CD4-positive, alpha-beta T cell treated with Interleukin-10 for 1 hour (primary cell): ENCODE data around the gene THG1L.
A peak's percentile ranks its signal among the peaks of the same experiment; 100 is the strongest.

Source experiments
- DNase-seq: peaks from one replicate; pipeline ENCODE4 v3.0.0-alpha.2; 2020

THG1L gene

GRCh38 chr5:157729858-157730257 lies 1.4 kb upstream of the THG1L start:
- no peak for DNase-seq

DNA sequence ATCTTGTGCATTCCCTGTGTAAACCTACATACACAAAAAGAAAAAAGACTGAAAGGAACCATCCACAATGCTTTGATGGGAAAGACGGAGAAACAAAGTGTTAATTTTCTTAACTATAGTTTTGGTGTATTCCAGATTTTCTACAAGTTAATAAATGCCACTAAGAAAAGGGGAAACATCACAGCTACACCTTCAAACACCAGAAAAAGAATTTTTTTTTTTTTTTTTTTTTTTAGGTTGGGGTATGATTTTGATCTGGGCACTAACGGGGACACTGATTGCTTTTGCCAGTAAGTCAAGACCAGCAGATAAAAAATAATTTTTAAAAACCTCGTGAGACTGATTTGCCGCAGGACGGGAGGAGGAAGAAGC lies 334 bp upstream of the THG1L start:
- DNase-seq: no peak

DNA sequence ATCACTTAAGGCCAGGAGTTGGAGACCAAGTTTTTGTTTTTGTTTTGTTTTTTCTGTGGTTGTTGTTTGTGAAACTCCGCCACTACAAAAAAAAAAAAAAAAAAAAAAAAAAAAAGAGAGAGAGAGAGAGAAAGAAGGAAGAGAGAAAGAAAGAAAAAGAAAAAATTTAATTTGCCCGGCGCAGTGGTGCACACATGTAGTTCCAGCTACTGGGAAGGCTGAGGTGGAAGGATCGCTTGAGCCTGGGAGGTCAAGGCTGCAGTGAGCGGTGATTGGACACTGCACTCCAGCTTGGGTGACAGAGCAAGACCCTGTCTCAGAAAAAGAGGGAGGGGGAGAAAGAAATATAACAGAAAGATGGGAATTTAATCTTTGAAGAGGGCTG lies 902 bp downstream of the THG1L start:
- no peak for DNase-seq

GRCh38 chr5:157732596-157733262 lies 1.5 kb downstream of the THG1L start:
- no peak for DNase-seq

- DNase-seq: no peak
Observed at GRCh38 chr5:157734436-157734835, 3.2 kb downstream of the THG1L start.

GRCh38 chr5:157735991-157736390 lies 4.8 kb downstream of the THG1L start:
- DNase-seq: no peak

- no peak for DNase-seq
Observed at GRCh38 chr5:157739388-157740228, 8.4 kb downstream of the THG1L start.

DNA sequence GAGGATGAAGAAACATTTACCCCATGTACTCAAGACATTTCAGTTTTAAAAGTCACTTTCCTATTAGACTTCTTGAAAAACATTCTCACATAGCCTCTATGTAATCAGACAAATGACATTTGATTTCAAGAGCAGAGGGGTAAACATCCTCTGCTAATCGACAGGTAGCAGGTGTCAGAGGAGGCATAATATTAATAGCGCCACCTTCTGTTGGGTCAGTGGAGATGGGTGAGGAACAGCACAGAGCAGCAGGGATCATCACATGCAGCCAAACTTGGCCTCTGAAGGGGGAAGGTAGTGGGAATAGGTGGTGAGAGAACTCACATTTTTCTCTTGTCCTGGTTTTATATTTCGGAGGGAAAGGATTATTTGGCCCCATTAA lies 9.0 kb downstream of the THG1L start:
- DNase-seq: peak; percentile 56

GRCh38 chr5:157741131-157741530 lies 9.9 kb downstream of the THG1L start:
- DNase-seq: no peak

- peak; percentile 92 for DNase-seq
Observed at GRCh38 chr5:157743163-157744050, 12.2 kb downstream of the THG1L start, which contains the start of gene LSM11. TSS of gene LSM11 (plus strand) at chr5:157743712. CDS start at chr5:157743751, 39 bp downstream.

- no peak for DNase-seq
Observed at GRCh38 chr5:157744051-157745011, 13.1 kb downstream of the THG1L start.

- DNase-seq: no peak
Observed at GRCh38 chr5:157745041-157745456, 13.8 kb downstream of the THG1L start.

GRCh38 chr5:157747173-157747740 lies 16.0 kb downstream of the THG1L start:
- DNase-seq: no peak

- no peak for DNase-seq
Observed at GRCh38 chr5:157747766-157748700, 16.8 kb downstream of the THG1L start.

DNA sequence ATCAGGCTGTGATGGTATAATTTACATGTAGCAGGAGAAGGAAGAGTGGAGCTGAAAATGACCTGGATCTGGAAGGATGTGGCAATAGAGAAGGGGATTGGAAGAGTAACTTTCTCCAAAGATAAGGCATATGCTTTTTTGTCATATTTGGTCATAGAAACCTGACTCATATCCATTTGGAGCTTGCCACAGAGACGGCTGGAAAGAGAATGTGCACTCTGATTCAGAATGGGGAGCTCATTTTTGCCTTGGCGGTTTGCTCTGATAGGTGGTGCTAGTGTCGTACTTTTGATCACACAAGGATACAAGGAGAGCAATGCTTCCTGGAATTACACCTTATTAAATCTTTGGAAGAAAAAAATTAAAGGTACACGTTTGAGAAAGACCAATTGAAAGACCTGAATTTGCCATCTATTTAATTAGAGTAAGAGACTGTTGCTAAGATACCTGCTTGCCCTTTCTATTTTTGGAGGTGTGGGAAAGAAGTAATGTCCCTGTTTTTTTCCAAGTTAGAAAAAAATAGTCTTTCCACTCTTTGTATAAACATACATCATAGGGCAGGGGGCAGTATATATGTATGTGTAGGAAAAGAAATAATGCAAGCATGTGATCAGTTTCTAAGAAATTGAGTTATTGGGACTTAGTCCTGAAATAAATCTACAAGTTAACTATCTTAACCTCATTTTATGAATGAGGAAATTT lies 17.7 kb downstream of the THG1L start:
- DNase-seq: no peak

DNA sequence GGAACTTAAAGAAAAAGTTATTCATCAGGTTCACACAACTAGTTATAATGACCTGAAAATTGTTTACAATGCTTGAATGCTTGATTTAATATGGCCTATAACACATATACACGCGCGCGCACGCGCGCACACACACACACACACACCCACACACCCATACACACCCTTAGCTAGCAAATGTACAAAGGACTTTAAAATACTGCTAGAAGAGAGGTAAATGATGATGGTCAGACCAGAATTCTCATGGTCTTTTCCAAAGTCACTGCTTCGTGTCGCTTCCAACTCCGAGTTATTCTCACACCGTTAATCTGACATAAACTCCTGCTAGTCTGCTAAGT lies 18.2 kb downstream of the THG1L start:
- DNase-seq: no peak

DNA sequence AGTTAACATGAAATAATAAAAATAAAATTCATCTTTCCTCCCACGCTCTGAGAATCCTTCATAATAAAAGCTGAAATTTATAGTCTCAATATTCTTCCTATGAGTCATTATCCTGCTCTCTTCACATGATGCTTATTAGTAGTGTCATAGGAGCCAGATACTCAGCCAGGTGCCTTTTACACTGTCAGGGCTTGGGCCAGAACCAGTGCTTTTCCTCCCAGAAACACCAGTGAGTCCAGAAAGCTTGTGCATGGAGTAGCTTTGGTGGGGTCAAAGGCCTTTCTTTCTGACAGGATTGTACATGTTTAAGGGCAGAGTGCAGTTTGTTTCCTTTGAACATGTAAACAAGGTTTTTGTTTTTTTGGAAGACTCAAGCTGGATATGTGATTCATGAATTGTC lies 19.1 kb downstream of the THG1L start:
- no peak for DNase-seq

- no peak for DNase-seq
Observed at GRCh38 chr5:157756122-157756521, 24.9 kb downstream of the THG1L start.

GRCh38 chr5:157758706-157759105 lies 27.5 kb downstream of the THG1L start:
- no peak for DNase-seq
